G401.6 (cell line): ENCODE results near the gene STK17A.
"Not testable (repeated sequence)": the region's sequence is repeated elsewhere in the genome, so short reads cannot be mapped to it uniquely, and the experiment has no call there.

Source experiments
- FAIRE-seq: peaks from 2 replicates; lab custom pipeline; 2012; peaks lifted over from hg19 to GRCh38; lab: Jason Lieb, UNC

Gene STK17A

GRCh38 chr7:43660141-43660540 lies 77.2 kb downstream of the STK17A start:
- FAIRE-seq, result no peak

- FAIRE-seq, result no peak
Measured at GRCh38 chr7:43664681-43665080, 81.8 kb downstream of the STK17A start.

- FAIRE-seq, result no peak
Measured at GRCh38 chr7:43666938-43667337, 84.0 kb downstream of the STK17A start.

- FAIRE-seq, result no peak
Measured at GRCh38 chr7:43668035-43668434, 85.1 kb downstream of the STK17A start.

- FAIRE-seq, result no peak
Measured at GRCh38 chr7:43669286-43670081, 86.6 kb downstream of the STK17A start.

- no peak for FAIRE-seq
Measured at GRCh38 chr7:43671521-43671920, 88.6 kb downstream of the STK17A start.

- FAIRE-seq, result not testable (repeated sequence)
Measured at GRCh38 chr7:43673243-43673976, 90.5 kb downstream of the STK17A start.

GRCh38 chr7:43674559-43675436 lies 91.9 kb downstream of the STK17A start:
- no peak for FAIRE-seq
